ENCODE data around the gene WNT6. TPM values are rescaled to one million over a fixed set of nuclear protein-coding genes. Genes with fewer than 3 reads are reported as not detected.
A peak's percentile ranks its signal among the peaks of the same experiment; 100 is the strongest.

Gene WNT6
- total and polyA plus RNA-seq, 2 of the 8 experiments (the other 6 are each of a cell fraction or from before 2014, with no cell fraction given) = not detected

DNA sequence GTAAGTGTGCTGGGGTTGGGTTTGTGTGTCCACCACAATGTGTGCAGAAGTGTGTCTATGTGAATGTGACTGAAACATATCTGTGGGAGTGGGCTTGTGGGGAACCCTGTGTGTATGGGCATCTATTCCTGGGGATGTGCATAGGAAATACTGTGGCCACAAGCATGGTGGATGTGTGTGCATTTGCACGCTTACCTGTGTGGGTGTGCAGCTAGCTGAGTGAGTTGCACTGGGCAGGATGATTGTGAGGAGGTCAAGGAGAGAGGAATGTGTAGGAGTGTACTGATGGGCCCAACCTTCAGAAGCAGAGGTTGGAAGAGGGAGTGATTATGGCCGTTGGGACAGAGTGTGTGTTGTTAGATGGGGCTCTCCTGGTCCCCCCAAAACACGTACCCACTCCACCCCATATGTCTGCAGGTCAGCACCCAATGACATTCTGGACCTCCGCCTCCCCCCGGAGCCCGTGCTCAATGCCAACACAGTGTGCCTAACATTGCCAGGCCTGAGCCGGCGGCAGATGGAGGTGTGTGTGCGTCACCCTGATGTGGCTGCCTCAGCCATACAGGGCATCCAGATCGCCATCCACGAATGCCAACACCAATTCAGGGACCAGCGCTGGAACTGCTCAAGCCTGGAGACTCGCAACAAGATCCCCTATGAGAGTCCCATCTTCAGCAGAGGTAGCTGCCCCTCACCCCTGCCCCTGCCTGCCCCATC, 22.3 kb downstream of the WNT6 start:
- H2BK20ac ChIP-seq (ENCODE audit: low read length) = no peak overlapping the region
- no peak for FAIRE-seq

More for the DNA sequence above, 22.3 kb downstream of the WNT6 start:
- H3K4me1 ChIP-seq (replicated peaks in 1 of 4; ENCODE audit: control insufficient read depth in 3 of 4, insufficient read depth in 4 of 4, low read length in 3 of 4) = peaks cover 0 to 28% (median 18%) of the 10 kb centered on the region in 4 experiments; a peak in 6 of 7 replicates
- H3K9ac ChIP-seq (replicated peaks in 1 of 4; ENCODE audit: extremely low read depth in 1 of 4, low read depth in 3 of 4, low read length in 3 of 4) = no peak overlapping the region
- no peak overlapping the region for H4K8ac ChIP-seq (ENCODE audit: extremely low read depth, insufficient read depth, low read length)
- no peak overlapping the region for H3K14ac ChIP-seq (ENCODE audit: insufficient read length)
- no peak overlapping the region for H3K27ac ChIP-seq (ENCODE audit: low read depth, low read length)
- H3K56ac ChIP-seq (replicated peaks; ENCODE audit: insufficient read length, low read depth, low read length) = no peak overlapping the region
- peak overlapping the region; percentile 25; the same call in 1 of the 2 replicates for H2BK15ac ChIP-seq (ENCODE audit: low read length)
- 35% methylated on average over 12 of the region's 13 CpGs; no CpG with 5 or more reads in 1 of the 2 experiments for whole genome bisulfite sequencing, 2 experiments (ENCODE audit: extremely low coverage in 1 of 2, insufficient coverage in 1 of 2, insufficient read length in 1 of 2, insufficient replicate concordance in 2 of 2, low coverage in 1 of 2, low lambda C conversion rate in 2 of 2, missing lambda C conversion rate in 1 of 2)
- peak overlapping the region; percentile 80; the same call in 1 of the 2 replicates for H2BK12ac ChIP-seq (ENCODE audit: low read depth, low read length)
- TF ChIP-seq SIN3A (conservative IDR thresholded peaks at IDR 0.05 in 1 of 2, IDR thresholded peaks at IDR 0.05 in 1 of 2; ENCODE audit: low read depth in 1 of 2, low read length in 2 of 2) (no peak), EZH2 (IDR thresholded peaks at IDR 0.05; ENCODE audit: low read depth, low read length, severe bottlenecking) (peak; percentile 24), POU5F1 (IDR thresholded peaks at IDR 0.05; ENCODE audit: low read depth, low read length) (no peak)
- TF ChIP-seq, protein P1, sequence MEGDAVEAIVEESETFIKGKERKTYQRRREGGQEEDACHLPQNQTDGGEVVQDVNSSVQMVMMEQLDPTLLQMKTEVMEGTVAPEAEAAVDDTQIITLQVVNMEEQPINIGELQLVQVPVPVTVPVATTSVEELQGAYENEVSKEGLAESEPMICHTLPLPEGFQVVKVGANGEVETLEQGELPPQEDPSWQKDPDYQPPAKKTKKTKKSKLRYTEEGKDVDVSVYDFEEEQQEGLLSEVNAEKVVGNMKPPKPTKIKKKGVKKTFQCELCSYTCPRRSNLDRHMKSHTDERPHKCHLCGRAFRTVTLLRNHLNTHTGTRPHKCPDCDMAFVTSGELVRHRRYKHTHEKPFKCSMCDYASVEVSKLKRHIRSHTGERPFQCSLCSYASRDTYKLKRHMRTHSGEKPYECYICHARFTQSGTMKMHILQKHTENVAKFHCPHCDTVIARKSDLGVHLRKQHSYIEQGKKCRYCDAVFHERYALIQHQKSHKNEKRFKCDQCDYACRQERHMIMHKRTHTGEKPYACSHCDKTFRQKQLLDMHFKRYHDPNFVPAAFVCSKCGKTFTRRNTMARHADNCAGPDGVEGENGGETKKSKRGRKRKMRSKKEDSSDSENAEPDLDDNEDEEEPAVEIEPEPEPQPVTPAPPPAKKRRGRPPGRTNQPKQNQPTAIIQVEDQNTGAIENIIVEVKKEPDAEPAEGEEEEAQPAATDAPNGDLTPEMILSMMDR (IDR thresholded peaks at IDR 0.05; ENCODE audit: control extremely low read depth in 1 of 3, insufficient read depth in 1 of 3, low read depth in 1 of 3, low read length in 3 of 3) = no peak
- no peak overlapping the region for H2BK120ac ChIP-seq (replicated peaks; ENCODE audit: low read depth, low read length)
- no peak overlapping the region for H4K91ac ChIP-seq (replicated peaks; ENCODE audit: insufficient read length, low read length)
- no peaks in the 10 kb centered on the region for H3K79me2 ChIP-seq (ENCODE audit: control insufficient read depth in 1 of 2, insufficient read depth in 2 of 2, low read length in 2 of 2)
- DNase-seq (ENCODE audit: low read depth in 1 of 2, low spot score in 2 of 2) = no peak
- no peak overlapping the region for H4K5ac ChIP-seq (ENCODE audit: insufficient read length, low read depth, low read length)
- no peak overlapping the region for H3K4ac ChIP-seq (replicated peaks; ENCODE audit: insufficient read length, low read depth, low read length)
- H4K20me1 ChIP-seq (replicated peaks in 1 of 2; ENCODE audit: control insufficient read depth in 1 of 2, insufficient read depth in 2 of 2, low read length in 2 of 2) = peaks cover 0 to 32% of the 10 kb centered on the region in 2 experiments
- H3K23ac ChIP-seq (ENCODE audit: insufficient read length) = no peak overlapping the region
- ChIA-PET CTCF (ENCODE audit: partially characterized antibody) (interaction anchor here (0.9 to 21.8 kb wide), 15 partner anchors 9 to 154 kb away, joined by 3 to 783 read pairs (median 6); no protein-coding TSS in a partner anchor), POLR2A (ENCODE audit: partially characterized antibody) (interaction anchor here (0.8 to 3.2 kb wide), 7 partner anchors 9 to 117 kb away, joined by 3 to 8 read pairs (median 3); no protein-coding TSS in a partner anchor)
- H3K23me2 ChIP-seq (ENCODE audit: low read depth, low read length) = no peaks in the 10 kb centered on the region; the same call in 1 of the 2 replicates
- H3K27me3 ChIP-seq (replicated peaks in 1 of 4; ENCODE audit: control insufficient read depth in 3 of 4, extremely low read depth in 1 of 4, insufficient read depth in 3 of 4, low read length in 3 of 4) = peaks cover 96 to 100% (median 97%) of the 10 kb centered on the region in 4 experiments
- no peak overlapping the region for H3K4me3 ChIP-seq (ENCODE audit: extremely low read depth in 1 of 4, insufficient read depth in 2 of 4, low read depth in 3 of 4, low read length in 4 of 4)
- H3K18ac ChIP-seq (ENCODE audit: extremely low read depth, low read length) = no peak overlapping the region
- H2AK5ac ChIP-seq (ENCODE audit: low read depth, low read length) = 0 out of 2 replicates have a peak overlapping the region, but pooled peaks have one; percentile 65
- H3K79me1 ChIP-seq (ENCODE audit: low read depth, low read length) = no peaks in the 10 kb centered on the region; the same call in 1 of the 2 replicates
- H3K36me3 ChIP-seq (ENCODE audit: control insufficient read depth in 2 of 4, insufficient read depth in 4 of 4, low read length in 3 of 4) = peaks cover 0 to 4% (median 0%) of the 10 kb centered on the region in 4 experiments; a peak in 1 of 8 replicates
- no peak overlapping the region for H2BK5ac ChIP-seq (ENCODE audit: low read depth, low read length)
- no peak overlapping the region; a peak in 1 of 4 replicates for H3K4me2 ChIP-seq (ENCODE audit: insufficient read depth in 1 of 2, low read depth in 2 of 2, low read length in 2 of 2)
- H2AFZ ChIP-seq (ENCODE audit: low read length) = no peak overlapping the region
- H3K9me3 ChIP-seq (ENCODE audit: insufficient read depth in 2 of 2, low read depth in 1 of 2, low read length in 1 of 2) = no peaks in the 10 kb centered on the region
